GM18867 (cell line): ENCODE results near the gene GRIK3.
"Not testable (repeated sequence)": the region's sequence is repeated elsewhere in the genome, so short reads cannot be mapped to it uniquely, and the experiment has no call there.

ENCODE experiments used
- ATAC-seq: cut with Tn5 transposase; IDR thresholded peaks from one replicate; pipeline ENCODE4 v1.9.1; 2021; ENCODE audit warnings: mild to moderate bottlenecking, moderate library complexity; ENCODE audit not compliant: unreplicated experiment

Gene GRIK3

GRCh38 chr1:36911561-36912364 is 122.6 kb downstream of the GRIK3 start:
- ATAC-seq: no peak

GRCh38 chr1:36910886-36911540 is 123.3 kb downstream of the GRIK3 start:
- ATAC-seq: no peak

GRCh38 chr1:36909946-36910725 is 124.2 kb downstream of the GRIK3 start:
- no peak for ATAC-seq

- ATAC-seq: not testable (repeated sequence)
Observed at GRCh38 chr1:36909359-36909758, 125.0 kb downstream of the GRIK3 start.

- no peak for ATAC-seq
Observed at GRCh38 chr1:36908096-36908495, 126.2 kb downstream of the GRIK3 start.

GRCh38 chr1:36906555-36906954 is 127.8 kb downstream of the GRIK3 start:
- ATAC-seq: no peak

- ATAC-seq: no peak
Observed at GRCh38 chr1:36905941-36906340, 128.4 kb downstream of the GRIK3 start.

GRCh38 chr1:36900128-36900527 is 134.2 kb downstream of the GRIK3 start:
- ATAC-seq: no peak

- not testable (repeated sequence) for ATAC-seq
Observed at GRCh38 chr1:36897813-36898212, 136.5 kb downstream of the GRIK3 start.

GRCh38 chr1:36894824-36895223 is 139.5 kb downstream of the GRIK3 start:
- no peak for ATAC-seq

- ATAC-seq: no peak
Observed at GRCh38 chr1:36890776-36891175, 143.5 kb downstream of the GRIK3 start.

GRCh38 chr1:36889478-36890226 is 144.7 kb downstream of the GRIK3 start:
- ATAC-seq: no peak

- ATAC-seq: no peak
Observed at GRCh38 chr1:36888811-36889477, 145.4 kb downstream of the GRIK3 start.

GRCh38 chr1:36885540-36886357 is 148.6 kb downstream of the GRIK3 start:
- no peak for ATAC-seq

GRCh38 chr1:36884801-36885200 is 149.5 kb downstream of the GRIK3 start:
- no peak for ATAC-seq

- no peak for ATAC-seq
Observed at GRCh38 chr1:36884029-36884701, 150.2 kb downstream of the GRIK3 start.

- no peak for ATAC-seq
Observed at GRCh38 chr1:36883315-36883949, 150.9 kb downstream of the GRIK3 start.

- no peak for ATAC-seq
Observed at GRCh38 chr1:36882536-36883285, 151.6 kb downstream of the GRIK3 start.
